PC-3 (cell line): ENCODE measurements around the gene STAB2.

Experiments
- CTCF ChIP-seq: fragments of 300-600 bp; sonication (generic); conservative IDR thresholded peaks from 2 replicates; pipeline ENCODE4 v1.5.1; 2017; ENCODE audit warnings: antibody characterized with exemption, low read depth, mild to moderate bottlenecking, low read length
- EZH2 ChIP-seq: fragments of 300-600 bp; sonication (generic); IDR thresholded peaks from one replicate; pipeline ENCODE4 v1.6.1; 2017; ENCODE audit warnings: antibody characterized with exemption, mild to moderate bottlenecking, low read length; ENCODE audit not compliant: unreplicated experiment

GRCh38 chr12:103736572-103736971 lies 149.5 kb downstream of the STAB2 start:
- no peak for TF ChIP-seq CTCF
- no peak for TF ChIP-seq EZH2
